Neural cell (in vitro differentiated cells): Measurements from ENCODE around the gene MMAB. TPM values are rescaled to one million over a fixed set of nuclear protein-coding genes. Genes with fewer than 3 reads are reported as not detected.
A peak's percentile ranks its signal among the peaks of the same experiment; 100 is the strongest.

Experiments
- H2AFZ ChIP-seq: fragments of 200-600, 300-800 bp; sonication (generic), shearing (Covaris generic); 2 replicates; pipeline ENCODE4 v1.6.0; 2014; ENCODE audit warnings: low read depth, mild to moderate bottlenecking, antibody characterized with exemption, low read length, moderate library complexity
- H3F3A ChIP-seq: fragments of 200-600 bp; shearing (Covaris generic); 2 replicates; pipeline ENCODE4 v1.6.1; 2016; ENCODE audit warnings: mild to moderate bottlenecking, moderate library complexity, mixed read lengths, antibody characterized with exemption, low read length; ENCODE audit not compliant: insufficient read depth, poor library complexity, severe bottlenecking
- H3K27ac ChIP-seq: fragments of 200-600, 300-800 bp; sonication (generic), shearing (Covaris generic); 2 replicates; pipeline ENCODE4 v1.5.1; 2014; ENCODE audit warnings: mild to moderate bottlenecking, low read length, moderate library complexity
- H3K27me3 ChIP-seq: fragments of 300-800, 200-600 bp; sonication (generic), shearing (Covaris generic); 2 replicates; pipeline ENCODE4 v1.6.0; 2014; ENCODE audit warnings: mild to moderate bottlenecking, low read depth, low read length, moderate library complexity; ENCODE audit not compliant: insufficient read depth
- H3K36me3 ChIP-seq: fragments of 300-800, 200-600 bp; sonication (generic), shearing (Covaris generic); 2 replicates; pipeline ENCODE4 v1.5.1; 2014; ENCODE audit warnings: mild to moderate bottlenecking, antibody characterized with exemption, low read length, moderate library complexity; ENCODE audit not compliant: insufficient read depth
- H3K4me2 ChIP-seq: fragments of 300-800, 200-600 bp; sonication (generic), shearing (Covaris generic); 2 replicates; pipeline ENCODE4 v1.6.0; 2014; ENCODE audit warnings: mild to moderate bottlenecking, low read length
- H3K4me3 ChIP-seq: fragments of 300-800, 200-600 bp; sonication (generic), shearing (Covaris generic); 2 replicates; pipeline ENCODE4 v1.5.1; 2014; ENCODE audit warnings: mild to moderate bottlenecking, low read length, moderate library complexity
- H3K79me2 ChIP-seq: fragments of 200-600 bp; shearing (Covaris generic); replicated peaks from 2 replicates; pipeline ENCODE4 v1.6.0; 2014; ENCODE audit warnings: mild to moderate bottlenecking, low read length, moderate library complexity; ENCODE audit not compliant: insufficient read depth
- H3K9ac ChIP-seq: fragments of 300-800, 200-600 bp; sonication (generic), shearing (Covaris generic); 2 replicates; pipeline ENCODE4 v1.6.1; 2016; ENCODE audit warnings: mild to moderate bottlenecking, low read length, mixed read lengths
- H3K9me2 ChIP-seq: fragments of 200-600 bp; shearing (Covaris generic); 2 replicates; pipeline ENCODE4 v1.6.1; 2016; ENCODE audit warnings: mild to moderate bottlenecking, low read length, mixed read lengths; ENCODE audit not compliant: insufficient read depth
- H3K9me3 ChIP-seq: fragments of 200-600, 300-800 bp; sonication (generic), shearing (Covaris generic); 2 replicates; pipeline ENCODE4 v1.6.1; 2016; ENCODE audit warnings: mild to moderate bottlenecking, mixed run types, low read length, moderate library complexity, mixed read lengths
- H4K20me1 ChIP-seq: fragments of 200-600 bp; shearing (Covaris generic); 2 replicates; pipeline ENCODE4 v1.6.1; 2016; ENCODE audit warnings: mild to moderate bottlenecking, mixed run types; ENCODE audit not compliant: insufficient read depth
- CTCF ChIP-seq: fragments of 450-650 bp; IDR thresholded peaks from 2 replicates; pipeline ENCODE4 v1.5.1; 2014; ENCODE audit warnings: antibody characterized with exemption, mild to moderate bottlenecking, moderate library complexity; ENCODE audit not compliant: poor library complexity, severe bottlenecking
- EP300 ChIP-seq: fragments of 450-650 bp; conservative IDR thresholded peaks from 2 replicates; pipeline ENCODE4 v1.6.1; 2014; ENCODE audit warnings: antibody characterized with exemption, mild to moderate bottlenecking, moderate library complexity; ENCODE audit not compliant: poor library complexity, severe bottlenecking
- EZH2 ChIP-seq: fragments of 200-600, 300-800 bp; shearing (Covaris generic), sonication (generic); IDR thresholded peaks from 2 replicates; pipeline ENCODE4 v1.6.1; 2014; ENCODE audit warnings: antibody characterized with exemption, low read length, borderline replicate concordance, mild to moderate bottlenecking; ENCODE audit not compliant: insufficient read depth, poor library complexity, severe bottlenecking
- MXI1 ChIP-seq: fragments of 450-650 bp; conservative IDR thresholded peaks from 2 replicates; pipeline ENCODE4 v1.6.1; 2014; ENCODE audit warnings: antibody characterized with exemption, mild to moderate bottlenecking; ENCODE audit not compliant: poor library complexity, severe bottlenecking
- POLR2AphosphoS5 ChIP-seq: IDR thresholded peaks from 2 replicates; pipeline ENCODE4 v1.6.1; 2012
- RAD21 ChIP-seq: fragments of 450-650 bp; conservative IDR thresholded peaks from 2 replicates; pipeline ENCODE4 v1.6.1; 2014; ENCODE audit warnings: antibody characterized with exemption, mild to moderate bottlenecking, moderate library complexity
- REST ChIP-seq: IDR thresholded peaks from 2 replicates; pipeline ENCODE4 v1.6.1; 2012; ENCODE audit warnings: borderline replicate concordance
- SMC3 ChIP-seq: fragments of 450-650 bp; conservative IDR thresholded peaks from 2 replicates; pipeline ENCODE4 v1.6.1; 2014; ENCODE audit warnings: antibody characterized with exemption, mild to moderate bottlenecking, moderate library complexity; ENCODE audit not compliant: poor library complexity
- TAF1 ChIP-seq: IDR thresholded peaks from 2 replicates; pipeline ENCODE4 v1.6.1; 2012; ENCODE audit warnings: low read depth
- polyA plus RNA-seq: library from polyadenylated mRNA; depleted of rRNA; stranded (reverse); fragments of >200 nt; gene quantifications from 2 replicates; pipeline ENCODE4 v1.2.3, GENCODE V29; 2014

Gene MMAB
- polyA plus RNA-seq, 1 donor from 2014 or later: 52.6 TPM

- TF ChIP-seq RAD21 (no peak), EP300 (no peak), POLR2AphosphoS5 (no peak), MXI1 (no peak), SMC3 (no peak), REST (no peak), TAF1 (no peak), EZH2 (no peak), CTCF (no peak)
- H3K79me2 ChIP-seq: no peaks in the 10 kb centered on the region
- H3K9ac ChIP-seq: no peak overlapping the region
- H3K36me3 ChIP-seq: no peaks in the 10 kb centered on the region
- H3K4me2 ChIP-seq: no peak overlapping the region
- no peak overlapping the region for H3K4me3 ChIP-seq
- H3K27me3 ChIP-seq: peaks cover 4% of the 10 kb centered on the region
- H4K20me1 ChIP-seq: no peaks in the 10 kb centered on the region
- peaks cover 4% of the 10 kb centered on the region for H3F3A ChIP-seq
- H3K9me3 ChIP-seq: no peaks in the 10 kb centered on the region
- H3K27ac ChIP-seq: no peak overlapping the region
- H3K9me2 ChIP-seq: no peaks in the 10 kb centered on the region
- H2AFZ ChIP-seq: no peak overlapping the region
These were observed 47.9 kb upstream of the MMAB start for GRCh38 chr12:109621211-109621694.

- H3K36me3 ChIP-seq: no peaks in the 10 kb centered on the region
- no peak overlapping the region for H3K9ac ChIP-seq
- no peak overlapping the region for H3K4me2 ChIP-seq
- no peaks in the 10 kb centered on the region for H3K9me2 ChIP-seq
- peaks cover 4% of the 10 kb centered on the region for H3F3A ChIP-seq
- H3K4me3 ChIP-seq: no peak overlapping the region
- H3K27ac ChIP-seq: no peak overlapping the region
- H2AFZ ChIP-seq: no peak overlapping the region
- H3K27me3 ChIP-seq: peaks cover 4% of the 10 kb centered on the region
- no peaks in the 10 kb centered on the region for H4K20me1 ChIP-seq
- H3K79me2 ChIP-seq: no peaks in the 10 kb centered on the region
- H3K9me3 ChIP-seq: no peaks in the 10 kb centered on the region
- peak; percentile 27 for TF ChIP-seq POLR2AphosphoS5
- TF ChIP-seq TAF1: no peak
- peak; percentile 77 for TF ChIP-seq EP300
These were observed 45.8 kb upstream of the MMAB start for GRCh38 chr12:109619002-109619604.
